ENCODE measurements around the gene DNM2. TPM values are rescaled to one million over a fixed set of nuclear protein-coding genes. Genes with fewer than 3 reads are reported as not detected.

The DNM2 gene
- total RNA-seq, 1 experiment from 2014 or later, result 125 TPM

GRCh38 chr19:10766049-10766623, 48.3 kb downstream of the DNM2 start:
- H3K9me3 ChIP-seq (ENCODE audit: control insufficient read depth, insufficient read depth, low read depth, low read length), result no peaks in the 10 kb centered on the region
- CTCF ChIA-PET, result interaction anchor here (1.0 kb wide), 1 partner anchor 70 kb away, joined by 4 read pairs; the partner anchor contains the start of gene TMED1
- TF ChIP-seq SIN3A (IDR thresholded peaks at IDR 0.05; ENCODE audit: borderline replicate concordance, insufficient read depth, low read depth, low read length) (no peak), TCF7L2 (IDR thresholded peaks at IDR 0.05; ENCODE audit: low read depth, low read length) (no peak), POLR2AphosphoS5 (IDR thresholded peaks at IDR 0.05; ENCODE audit: low read depth, low read length) (no peak), REST (IDR thresholded peaks at IDR 0.05; ENCODE audit: insufficient read depth in 1 of 2, low read depth in 2 of 2, low read length in 1 of 2) (no peak), CTCF (IDR thresholded peaks at IDR 0.05) (no peak)
- POLR2A ChIA-PET, result no interaction called here
- no peak overlapping the region for H3K4me3 ChIP-seq (ENCODE audit: low read depth in 2 of 2, low read length in 2 of 2)
- H3K4me1 ChIP-seq (ENCODE audit: control insufficient read depth, insufficient read depth, low read length), result peaks cover 26% of the 10 kb centered on the region
- DNase-seq (ENCODE audit: low read depth, low spot score) (no peak), ATAC-seq (no peak)
- no TSS peak for BruUV-seq (replicated peaks)
- in situ Hi-C loops (cut with HindIII; ENCODE audit: low pct_unique_long_range_greater_than_20kb, low sequenced_read_pairs), result no loop called here
- no peaks in the 10 kb centered on the region for H3K36me3 ChIP-seq (ENCODE audit: control insufficient read depth, insufficient read depth, low read length)
- no peaks in the 10 kb centered on the region for H3K27me3 ChIP-seq (ENCODE audit: control insufficient read depth, insufficient read depth, low read length)
- intact Hi-C loops (cut with micrococcal nuclease; ENCODE audit: unreplicated experiment), result no loop called here
- peak overlapping the region; percentile 9; the same call in 1 of the 2 replicates for H3K27ac ChIP-seq (ENCODE audit: low read length)

GRCh38 chr19:10766671-10767201, 48.9 kb downstream of the DNM2 start:
- no TSS peak for BruUV-seq (replicated peaks)
- intact Hi-C loops (cut with micrococcal nuclease; ENCODE audit: unreplicated experiment), result no loop called here
- peak overlapping the region; percentile 9; the same call in 1 of the 2 replicates for H3K27ac ChIP-seq (ENCODE audit: low read length)
- CTCF ChIA-PET, result interaction anchor here (1.0 kb wide), 1 partner anchor 69 kb away, joined by 4 read pairs; the partner anchor contains the start of gene TMED1
- DNase-seq (ENCODE audit: low read depth, low spot score) (no peak), ATAC-seq (no peak)
- POLR2A ChIA-PET, result no interaction called here
- in situ Hi-C loops (cut with HindIII; ENCODE audit: low pct_unique_long_range_greater_than_20kb, low sequenced_read_pairs), result no loop called here
- no peaks in the 10 kb centered on the region for H3K27me3 ChIP-seq (ENCODE audit: control insufficient read depth, insufficient read depth, low read length)
- no peak overlapping the region for H3K4me3 ChIP-seq (ENCODE audit: low read depth in 2 of 2, low read length in 2 of 2)
- TF ChIP-seq CTCF (IDR thresholded peaks at IDR 0.05), result no peak
- TF ChIP-seq REST (IDR thresholded peaks at IDR 0.05; ENCODE audit: insufficient read depth in 1 of 2, low read depth in 2 of 2, low read length in 1 of 2), result no peak
- no peak for TF ChIP-seq POLR2AphosphoS5 (IDR thresholded peaks at IDR 0.05; ENCODE audit: low read depth, low read length)
- no peak for TF ChIP-seq TCF7L2 (IDR thresholded peaks at IDR 0.05; ENCODE audit: low read depth, low read length)
- no peak for TF ChIP-seq SIN3A (IDR thresholded peaks at IDR 0.05; ENCODE audit: borderline replicate concordance, insufficient read depth, low read depth, low read length)
- no peaks in the 10 kb centered on the region for H3K36me3 ChIP-seq (ENCODE audit: control insufficient read depth, insufficient read depth, low read length)
- no peaks in the 10 kb centered on the region for H3K9me3 ChIP-seq (ENCODE audit: control insufficient read depth, insufficient read depth, low read depth, low read length)
- H3K4me1 ChIP-seq (ENCODE audit: control insufficient read depth, insufficient read depth, low read length), result peaks cover 26% of the 10 kb centered on the region
